Mononuclear cell (primary cell): ENCODE results near the gene OS9. TPM values are rescaled to one million over a fixed set of nuclear protein-coding genes. Genes with fewer than 3 reads are reported as not detected.

ENCODE experiments used
- H3K27me3 ChIP-seq: 2 replicates; pipeline ENCODE4 v1.6.0; 2011; ENCODE audit warnings: low read length, control low read depth; ENCODE audit not compliant: insufficient read depth
- H3K4me1 ChIP-seq: 2 replicates; pipeline ENCODE4 v1.5.1; 2011; ENCODE audit warnings: mild to moderate bottlenecking, low read length, control low read depth; ENCODE audit not compliant: insufficient read depth
- H3K4me3 ChIP-seq: 2 replicates; pipeline ENCODE4 v1.5.1; 2011; ENCODE audit warnings: mild to moderate bottlenecking, low read length, moderate library complexity
- H3K9me3 ChIP-seq: 2 replicates; pipeline ENCODE4 v1.5.1; 2011; ENCODE audit warnings: low read depth, mild to moderate bottlenecking, control low read depth, low read length
- total RNA-seq: library from RNA; depleted of rRNA; stranded (reverse); fragments of >200 nt; gene quantifications from one replicate; pipeline ENCODE4 v1.2.3, GENCODE V29; 2012

The OS9 gene
- total RNA-seq, 1 donor = 166 TPM

DNA sequence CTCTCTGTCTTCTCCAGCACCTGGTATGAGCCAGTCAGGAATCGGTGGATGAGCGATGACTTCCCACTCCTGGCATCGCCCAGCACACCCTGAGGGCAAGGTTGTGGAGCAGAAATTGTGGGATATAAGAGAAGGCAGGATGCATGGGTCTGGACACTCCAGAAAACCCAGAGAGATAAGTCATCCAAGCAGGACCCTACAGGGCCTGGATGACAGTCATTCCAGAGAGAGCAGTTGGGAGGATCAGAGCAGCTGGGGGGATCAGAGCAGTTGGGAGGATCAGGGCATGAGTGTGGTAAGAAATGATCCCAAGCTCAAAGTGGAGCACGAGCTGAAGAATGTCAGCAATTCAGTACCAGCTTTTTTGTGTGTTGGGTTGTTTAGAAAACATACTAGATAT is 40.7 kb downstream of the OS9 start:
- H3K4me1 ChIP-seq = peaks cover 7% of the 10 kb centered on the region
- no peaks in the 10 kb centered on the region for H3K9me3 ChIP-seq

DNA sequence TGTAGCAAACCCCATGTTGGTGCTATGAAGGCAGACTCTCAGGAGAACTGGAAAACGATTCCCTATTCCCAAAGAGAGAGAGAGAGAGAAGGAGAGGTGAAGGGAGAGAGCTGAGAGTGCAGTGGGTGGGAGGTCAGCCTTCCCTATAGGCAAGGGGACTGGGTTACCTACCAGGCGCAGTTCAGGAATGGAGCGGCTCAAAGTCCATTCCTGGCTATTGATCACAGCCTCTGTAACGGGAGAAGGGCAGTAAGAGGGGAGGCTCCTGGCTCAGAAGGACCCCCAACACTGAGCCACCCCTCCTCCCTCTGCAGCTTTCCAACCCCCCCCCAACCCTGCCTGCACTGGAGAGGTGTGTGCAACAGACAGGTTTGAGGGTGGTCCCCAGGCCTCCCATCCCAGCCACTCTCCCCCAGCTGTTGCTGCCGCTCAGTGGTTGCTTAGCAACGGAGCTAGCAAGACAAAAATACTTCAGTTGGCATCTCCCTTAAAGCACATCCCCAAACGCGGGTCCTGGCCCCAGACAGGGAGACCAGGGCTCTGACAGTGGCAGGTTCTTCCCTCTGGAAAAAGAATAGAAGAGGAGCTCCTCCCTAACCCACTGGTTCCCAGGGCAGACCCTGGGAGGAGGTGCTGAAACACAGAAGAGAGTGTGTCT is 41.4 kb downstream of the OS9 start:
- Histone ChIP-seq H3K4me3 (no peak overlapping the region), H3K9me3 (no peaks in the 10 kb centered on the region), H3K4me1 (peaks cover 15% of the 10 kb centered on the region), H3K27me3 (no peaks in the 10 kb centered on the region)

More for the DNA sequence above, 40.7 kb downstream of the OS9 start:
- no peak overlapping the region for H3K4me3 ChIP-seq
- H3K27me3 ChIP-seq = no peaks in the 10 kb centered on the region

DNA sequence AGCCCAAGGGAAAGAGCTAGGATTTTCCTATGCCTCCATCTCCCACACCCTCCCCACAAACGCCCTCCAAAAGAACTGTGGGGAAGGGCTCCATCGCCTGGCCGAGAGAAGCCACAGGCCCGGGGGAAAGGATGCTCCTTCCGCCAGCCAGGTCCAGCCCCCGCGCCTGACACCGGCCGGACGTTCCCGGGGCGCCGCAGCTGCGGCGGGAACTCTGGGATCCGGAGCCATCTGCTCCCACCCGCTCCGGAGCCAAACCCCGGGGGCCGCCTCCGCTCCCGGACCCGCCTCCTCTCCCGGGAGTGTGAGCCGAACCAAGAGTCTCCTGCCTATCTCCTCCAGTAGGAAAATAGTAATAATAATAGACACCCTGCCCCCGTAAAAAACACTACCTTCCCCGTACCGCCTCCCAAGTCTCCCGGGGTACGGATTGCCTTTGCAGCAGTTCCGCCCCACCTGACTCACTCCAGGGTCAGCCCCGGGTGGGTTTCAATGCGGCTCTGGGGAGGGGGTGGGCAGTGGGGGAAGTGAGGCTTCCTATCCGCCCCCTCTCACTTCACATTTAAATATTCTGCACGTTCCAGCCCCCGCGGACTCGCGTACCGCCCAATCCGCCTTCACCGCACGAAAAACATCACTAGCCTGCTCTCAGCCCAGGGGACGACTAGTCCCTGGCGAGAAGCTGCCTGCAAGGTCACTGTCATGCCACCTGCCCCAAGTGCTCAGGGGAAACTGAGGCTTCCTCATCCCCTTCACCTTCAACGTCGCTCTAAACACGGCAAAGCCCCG is 42.2 kb downstream of the OS9 start:
- H3K4me1 ChIP-seq = peaks cover 23% of the 10 kb centered on the region

DNA sequence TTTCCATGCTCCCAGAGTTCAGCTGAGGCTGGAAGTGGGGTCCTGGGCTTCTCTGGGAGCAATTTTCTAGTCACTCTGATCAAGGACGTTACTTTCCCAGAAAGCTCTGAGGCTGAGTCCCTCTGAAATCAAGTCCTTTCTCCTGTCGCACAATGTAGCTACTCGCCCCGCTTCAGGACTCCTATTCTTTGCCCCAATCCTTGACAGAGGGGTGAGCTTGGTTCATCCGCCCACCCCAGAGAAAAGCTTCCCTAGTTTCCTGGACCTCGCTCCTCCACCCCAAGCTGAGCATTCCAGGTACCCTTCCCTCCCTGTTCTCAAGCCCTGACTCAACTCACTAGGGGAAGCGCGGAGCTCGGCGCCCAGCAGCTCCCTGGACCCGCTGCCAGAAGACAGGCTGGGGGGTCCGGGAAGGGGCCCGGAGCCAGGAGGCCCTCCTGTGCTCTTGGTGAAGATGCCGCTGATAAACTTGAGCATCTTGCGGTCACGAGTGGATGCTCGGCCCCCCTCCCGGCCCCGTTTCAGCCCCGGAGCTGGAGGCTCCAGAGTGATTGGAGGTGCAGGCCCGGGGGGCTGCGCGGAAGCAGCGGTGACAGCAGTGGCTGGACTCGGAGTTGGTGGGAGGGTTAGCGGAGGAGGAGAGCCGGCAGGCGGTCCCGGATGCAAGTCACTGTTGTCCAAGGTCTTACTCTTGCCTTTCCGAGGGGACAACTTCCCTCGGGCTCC is 43.0 kb downstream of the OS9 start:
- H3K4me1 ChIP-seq = peaks cover 30% of the 10 kb centered on the region
- no peaks in the 10 kb centered on the region for H3K9me3 ChIP-seq
- no peak overlapping the region for H3K4me3 ChIP-seq
- H3K27me3 ChIP-seq = no peaks in the 10 kb centered on the region

More for the DNA sequence above, 42.2 kb downstream of the OS9 start:
- Histone ChIP-seq H3K4me3 (no peak overlapping the region), H3K9me3 (no peaks in the 10 kb centered on the region), H3K27me3 (no peaks in the 10 kb centered on the region)

DNA sequence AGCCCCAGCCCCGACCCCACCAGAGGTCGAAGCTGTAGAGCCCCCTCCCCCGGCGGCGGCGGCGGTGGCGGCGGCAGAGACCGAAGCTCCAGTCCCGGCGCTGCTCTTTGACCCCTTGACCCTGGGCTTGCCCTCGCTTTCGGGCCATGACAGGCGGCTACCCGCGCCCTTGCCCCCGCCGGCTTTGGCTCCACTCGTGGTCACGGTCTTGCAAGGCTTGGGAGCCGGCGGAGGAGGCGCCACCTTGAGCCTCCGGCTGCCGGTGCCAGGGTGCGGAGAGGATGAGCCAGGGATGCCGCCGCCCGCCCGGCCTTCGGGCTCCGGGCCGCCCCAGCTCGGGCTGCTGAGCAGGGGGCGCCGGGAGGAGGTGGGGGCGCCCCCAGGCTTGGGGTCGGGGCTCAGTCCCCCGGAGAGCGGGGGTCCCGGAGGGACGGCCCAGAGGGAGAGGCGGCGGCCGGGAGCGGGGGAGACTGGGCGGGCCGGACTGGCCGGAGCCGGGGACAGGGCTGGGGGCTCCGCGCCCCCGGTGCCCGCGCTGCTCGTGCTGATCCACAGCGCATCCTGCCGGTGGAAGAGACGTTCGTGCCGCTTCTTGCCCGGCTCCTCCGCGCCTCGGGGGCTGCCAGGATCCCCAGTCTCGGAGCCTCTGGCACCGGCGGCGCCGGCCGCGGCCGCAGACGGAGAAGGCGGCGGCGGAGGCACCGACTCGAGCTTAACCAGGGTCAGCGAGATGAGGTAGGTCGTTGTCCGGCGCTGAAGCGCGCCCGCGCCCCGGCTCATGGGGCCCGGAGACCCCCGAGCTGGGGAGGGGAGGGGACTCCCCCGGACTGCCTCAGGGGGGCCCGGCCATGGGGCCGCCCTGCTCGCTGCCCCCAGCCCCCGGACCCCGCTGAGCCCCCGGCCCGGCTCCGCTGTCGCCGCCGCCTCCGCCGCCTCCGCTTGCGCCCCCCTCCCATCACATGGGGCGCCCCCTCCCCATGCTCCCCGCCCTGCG is 43.8 kb downstream of the OS9 start:
- peaks cover 38% of the 10 kb centered on the region for H3K4me1 ChIP-seq
- H3K27me3 ChIP-seq = no peaks in the 10 kb centered on the region

DNA sequence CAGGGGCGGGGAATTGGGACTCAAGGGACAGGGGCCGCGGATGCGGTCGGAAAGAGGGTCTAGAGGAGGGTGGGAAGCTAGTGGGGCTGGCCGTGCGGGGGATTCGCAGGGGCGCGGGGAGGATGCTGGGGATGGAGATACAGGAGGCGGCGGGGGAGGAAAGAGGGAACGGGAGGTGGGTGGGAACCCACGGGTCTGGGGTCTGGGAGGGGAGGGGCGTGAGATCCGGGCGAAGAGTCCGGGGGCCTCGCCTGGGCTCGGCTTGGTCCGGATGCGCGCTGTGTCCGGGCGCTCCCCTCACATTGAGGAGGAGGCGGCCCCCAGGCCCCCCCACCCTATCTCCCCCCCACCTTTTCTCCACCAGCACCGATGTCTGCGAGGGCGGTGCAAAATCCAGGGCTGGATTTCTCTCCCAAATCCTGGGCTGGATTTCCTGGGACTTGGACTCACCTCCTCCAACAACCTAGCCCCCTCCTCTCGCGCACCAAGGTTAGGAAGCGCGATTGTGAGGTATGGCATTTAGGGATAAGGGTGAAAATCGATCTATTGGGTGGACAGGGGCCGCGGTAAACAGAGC is 44.8 kb downstream of the OS9 start, which contains the start of gene AGAP2:
Gene AGAP2, minus strand, starts transcription at position 82 of the 577 bp plus-strand sequence. CDS start 496 bp downstream, outside the sequence.
- Histone ChIP-seq H3K9me3 (no peaks in the 10 kb centered on the region), H3K4me1 (peaks cover 38% of the 10 kb centered on the region), H3K4me3 (no peak within 1 kb of the TSS), H3K27me3 (no peaks in the 10 kb centered on the region)

More for the DNA sequence above, 43.8 kb downstream of the OS9 start:
- Histone ChIP-seq H3K4me3 (no peak overlapping the region), H3K9me3 (no peaks in the 10 kb centered on the region)

DNA sequence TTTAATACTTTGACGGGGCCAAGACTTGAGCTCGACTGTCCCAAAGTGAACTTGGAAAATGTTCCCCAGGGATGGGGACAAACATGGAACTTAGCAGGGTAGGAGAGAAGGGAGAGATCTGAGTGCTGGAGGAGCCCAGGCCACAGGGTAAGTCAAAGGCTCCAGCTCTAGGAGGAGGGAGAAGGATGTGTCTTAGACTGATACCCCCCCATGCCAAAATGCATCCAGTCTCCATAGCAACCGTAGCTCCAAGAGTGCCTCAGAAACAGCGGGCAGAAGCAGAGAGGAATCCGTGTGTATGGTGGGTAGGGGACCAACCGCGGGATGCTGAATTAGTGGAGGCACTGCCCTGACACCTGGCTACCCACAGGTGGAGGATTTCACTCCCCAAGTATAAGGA is 45.5 kb downstream of the OS9 start:
- H3K9me3 ChIP-seq = no peaks in the 10 kb centered on the region
- peaks cover 44% of the 10 kb centered on the region for H3K4me1 ChIP-seq
- H3K27me3 ChIP-seq = no peaks in the 10 kb centered on the region
- H3K4me3 ChIP-seq = no peak overlapping the region

DNA sequence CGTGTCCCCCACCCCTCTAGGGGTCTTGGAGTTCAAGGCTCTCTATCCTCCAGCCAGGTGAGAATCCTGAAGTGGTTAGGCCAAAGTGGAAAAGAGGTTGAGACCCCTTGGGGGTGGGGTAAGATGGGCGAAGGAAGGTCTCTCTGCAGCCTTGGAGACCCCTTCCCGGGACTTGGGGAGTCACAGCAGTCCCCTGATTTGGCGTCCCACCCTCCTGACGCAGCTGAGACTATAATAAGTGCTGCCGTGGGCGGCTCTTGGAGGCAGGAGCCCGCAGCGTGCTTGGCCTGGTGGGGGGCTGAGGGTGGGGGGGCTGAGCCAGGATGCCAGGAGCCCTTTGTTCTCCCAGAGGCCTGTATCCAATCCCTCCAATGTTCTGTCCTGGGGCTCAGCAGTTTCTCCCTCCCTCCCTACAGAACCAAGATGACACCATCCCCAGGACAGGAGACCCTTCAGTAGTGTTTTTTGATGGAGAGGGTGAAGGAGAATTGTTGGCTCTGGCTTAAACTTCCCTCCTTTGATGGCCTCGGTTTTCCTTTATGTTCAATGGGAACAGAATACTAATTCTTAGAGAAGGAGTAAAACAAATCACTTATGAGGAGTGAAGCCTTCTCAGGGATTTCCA is 46.1 kb downstream of the OS9 start:
- Histone ChIP-seq H3K27me3 (no peaks in the 10 kb centered on the region), H3K4me1 (peaks cover 45% of the 10 kb centered on the region), H3K4me3 (no peak overlapping the region), H3K9me3 (no peaks in the 10 kb centered on the region)

DNA sequence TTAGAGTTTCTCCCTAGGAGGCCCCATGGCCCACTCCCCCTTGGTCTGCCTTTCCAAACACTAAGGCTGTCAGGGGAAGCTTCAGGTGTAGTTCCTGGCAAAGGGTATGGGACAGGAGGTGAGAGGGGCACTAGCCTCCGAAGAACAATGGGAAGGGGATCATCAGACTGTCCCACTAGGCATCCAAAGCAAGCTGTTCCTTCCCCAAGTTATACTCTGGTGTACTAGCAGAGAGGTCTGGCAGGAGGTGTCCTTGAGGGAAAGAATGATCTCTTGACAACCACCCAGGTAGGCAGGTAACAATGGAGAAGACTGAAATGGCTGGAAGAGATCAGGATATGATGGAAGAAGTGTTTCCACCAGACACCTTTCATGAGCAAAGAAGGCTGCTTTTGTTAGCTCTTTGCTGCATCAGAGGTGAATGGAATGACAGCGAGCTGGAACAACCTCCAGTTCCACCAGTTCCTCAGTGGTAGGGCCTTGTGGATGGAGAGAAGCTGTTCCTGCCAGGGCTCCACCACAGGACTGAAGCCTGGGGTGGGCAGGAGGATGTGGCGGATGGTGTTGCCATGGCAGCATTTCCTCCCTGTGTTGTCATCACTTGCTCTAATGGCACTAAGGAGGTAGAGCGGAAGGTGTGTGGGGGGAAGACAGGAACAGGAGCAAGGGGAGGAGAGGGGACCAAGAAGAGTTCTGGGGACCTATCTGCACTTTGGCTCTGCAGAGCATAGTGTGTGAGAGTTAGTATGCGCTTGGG is 46.9 kb downstream of the OS9 start:
- H3K4me1 ChIP-seq = peaks cover 53% of the 10 kb centered on the region
- no peaks in the 10 kb centered on the region for H3K9me3 ChIP-seq
- H3K4me3 ChIP-seq = peak overlapping the region; percentile 59
- no peaks in the 10 kb centered on the region for H3K27me3 ChIP-seq

DNA sequence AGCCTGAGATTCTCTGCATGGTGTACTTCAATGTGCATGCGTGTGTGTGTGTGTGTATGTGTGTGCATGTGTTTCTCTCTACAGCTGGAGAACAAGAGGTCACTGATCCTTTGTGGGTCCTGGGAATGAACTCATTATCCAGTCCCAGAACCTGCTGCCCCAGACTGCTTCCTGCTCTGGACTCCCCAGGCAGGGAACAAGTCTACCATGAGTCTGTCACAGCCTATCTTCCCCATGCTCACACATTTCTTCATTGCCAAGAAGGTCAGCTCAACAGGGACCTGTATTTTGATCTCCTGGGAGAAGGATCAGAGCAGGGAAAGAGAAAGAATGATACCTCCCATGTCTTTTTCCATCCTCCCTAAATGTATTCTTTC is 47.5 kb downstream of the OS9 start:
- Histone ChIP-seq H3K4me3 (peak overlapping the region; percentile 59), H3K27me3 (no peaks in the 10 kb centered on the region), H3K4me1 (peaks cover 58% of the 10 kb centered on the region), H3K9me3 (no peaks in the 10 kb centered on the region)

DNA sequence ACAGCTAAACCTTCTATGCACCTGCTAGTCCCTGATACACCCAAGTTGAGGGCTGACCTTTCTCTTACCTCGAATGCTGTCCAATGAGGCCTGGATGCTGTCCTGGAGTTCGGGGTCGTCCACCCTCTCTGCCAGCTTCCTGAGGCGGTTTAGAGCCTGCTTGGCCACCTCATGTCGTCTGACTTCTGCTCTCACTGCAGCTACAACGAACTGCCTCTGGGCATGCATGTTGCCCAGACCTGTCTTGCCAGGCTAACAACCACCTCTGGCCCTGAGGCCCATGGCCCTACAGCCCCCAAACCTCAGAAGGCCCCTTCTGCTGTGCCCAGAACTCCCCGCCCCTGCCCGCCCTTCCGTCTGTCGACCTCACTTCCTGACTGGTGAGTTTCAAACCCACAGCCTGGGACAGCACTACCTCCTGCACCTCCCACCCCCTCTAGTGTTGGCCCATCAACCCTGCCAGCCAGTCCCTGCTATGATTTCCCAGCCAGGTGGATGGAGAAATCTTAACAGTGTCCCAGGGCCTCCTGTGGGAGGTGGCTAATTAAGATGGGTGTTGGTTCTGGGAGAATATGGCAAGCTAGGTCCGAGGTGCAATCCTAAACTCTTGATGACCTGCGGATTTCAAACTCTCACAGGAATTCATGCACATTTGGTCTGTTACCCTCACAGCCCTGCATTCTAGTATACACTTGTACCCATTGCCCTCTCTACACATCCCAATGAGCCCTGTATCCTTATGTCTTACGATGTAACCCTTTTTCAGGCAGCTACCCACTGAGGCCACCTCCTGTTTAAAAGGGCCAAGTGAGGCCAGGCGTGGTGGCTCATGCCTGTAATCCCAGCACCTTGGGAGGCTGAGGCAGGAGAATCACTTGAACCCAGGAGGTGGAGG is 48.2 kb downstream of the OS9 start:
- H3K27me3 ChIP-seq = no peaks in the 10 kb centered on the region
- no peaks in the 10 kb centered on the region for H3K9me3 ChIP-seq
- peaks cover 58% of the 10 kb centered on the region for H3K4me1 ChIP-seq
- H3K4me3 ChIP-seq = peak overlapping the region; percentile 59

DNA sequence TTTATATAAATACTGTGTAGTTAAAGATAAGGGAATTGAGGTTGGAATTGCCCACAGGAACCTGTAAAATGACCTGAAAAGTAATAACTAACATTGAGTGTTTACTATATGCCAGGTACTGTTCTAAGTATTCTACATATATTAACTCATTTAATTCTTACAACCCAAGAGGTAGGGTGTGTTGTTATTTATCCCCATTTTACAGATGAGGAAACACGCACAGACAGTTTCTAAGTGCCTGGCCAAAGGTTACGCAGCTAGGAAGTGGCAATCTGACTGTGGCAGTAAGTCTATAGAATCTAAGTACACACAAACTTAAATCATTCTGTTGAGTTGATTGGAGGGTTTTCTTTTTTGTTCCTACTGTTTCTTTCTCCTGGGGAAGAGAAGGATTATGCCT is 49.8 kb downstream of the OS9 start:
- Histone ChIP-seq H3K27me3 (no peaks in the 10 kb centered on the region), H3K9me3 (no peaks in the 10 kb centered on the region), H3K4me3 (no peak overlapping the region), H3K4me1 (peaks cover 58% of the 10 kb centered on the region)
